ENCODE measurements around the gene LIMS1.

GRCh38 chr2:108641756-108642155 is 107.5 kb downstream of the LIMS1 start:
- TF ChIP-seq, protein P1, sequence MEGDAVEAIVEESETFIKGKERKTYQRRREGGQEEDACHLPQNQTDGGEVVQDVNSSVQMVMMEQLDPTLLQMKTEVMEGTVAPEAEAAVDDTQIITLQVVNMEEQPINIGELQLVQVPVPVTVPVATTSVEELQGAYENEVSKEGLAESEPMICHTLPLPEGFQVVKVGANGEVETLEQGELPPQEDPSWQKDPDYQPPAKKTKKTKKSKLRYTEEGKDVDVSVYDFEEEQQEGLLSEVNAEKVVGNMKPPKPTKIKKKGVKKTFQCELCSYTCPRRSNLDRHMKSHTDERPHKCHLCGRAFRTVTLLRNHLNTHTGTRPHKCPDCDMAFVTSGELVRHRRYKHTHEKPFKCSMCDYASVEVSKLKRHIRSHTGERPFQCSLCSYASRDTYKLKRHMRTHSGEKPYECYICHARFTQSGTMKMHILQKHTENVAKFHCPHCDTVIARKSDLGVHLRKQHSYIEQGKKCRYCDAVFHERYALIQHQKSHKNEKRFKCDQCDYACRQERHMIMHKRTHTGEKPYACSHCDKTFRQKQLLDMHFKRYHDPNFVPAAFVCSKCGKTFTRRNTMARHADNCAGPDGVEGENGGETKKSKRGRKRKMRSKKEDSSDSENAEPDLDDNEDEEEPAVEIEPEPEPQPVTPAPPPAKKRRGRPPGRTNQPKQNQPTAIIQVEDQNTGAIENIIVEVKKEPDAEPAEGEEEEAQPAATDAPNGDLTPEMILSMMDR (IDR thresholded peaks at IDR 0.05) = no peak
- no peak for TF ChIP-seq TCF7L2 (IDR thresholded peaks at IDR 0.05; ENCODE audit: low read depth, low read length)
